GM21723 (cell line): ENCODE measurements around the gene SNX15.
"Not testable (repeated sequence)": the region's sequence is repeated elsewhere in the genome, so short reads cannot be mapped to it uniquely, and the experiment has no call there.

Experiments used
- ATAC-seq: cut with Tn5 transposase; IDR thresholded peaks from one replicate; pipeline ENCODE4 v1.9.1; 2021; ENCODE audit warnings: mild to moderate bottlenecking, moderate library complexity; ENCODE audit not compliant: unreplicated experiment

Gene SNX15

GRCh38 chr11:65014726-65015227 is 12.5 kb upstream of the SNX15 start:
- ATAC-seq, result no peak

- no peak for ATAC-seq
Measured at GRCh38 chr11:65016705-65017104, 10.5 kb upstream of the SNX15 start.

GRCh38 chr11:65017937-65018336 is 9.3 kb upstream of the SNX15 start:
- no peak for ATAC-seq

GRCh38 chr11:65019824-65020223 is 7.4 kb upstream of the SNX15 start:
- no peak for ATAC-seq

- ATAC-seq, result no peak
Measured at GRCh38 chr11:65021003-65021402, 6.2 kb upstream of the SNX15 start.

- no peak for ATAC-seq
Measured at GRCh38 chr11:65021509-65021908, 5.7 kb upstream of the SNX15 start.

- ATAC-seq, result not testable (repeated sequence)
Measured at GRCh38 chr11:65023502-65023901, 3.7 kb upstream of the SNX15 start.

- ATAC-seq, result no peak
Measured at GRCh38 chr11:65026810-65027209, 429 bp upstream of the SNX15 start.

GRCh38 chr11:65032216-65032615 is 5.0 kb downstream of the SNX15 start:
- ATAC-seq, result no peak

- no peak for ATAC-seq
Measured at GRCh38 chr11:65034423-65034822, 7.2 kb downstream of the SNX15 start.

- ATAC-seq, result no peak
Measured at GRCh38 chr11:65035579-65035978, 8.3 kb downstream of the SNX15 start.

- ATAC-seq, result no peak
Measured at GRCh38 chr11:65036931-65037330, 9.7 kb downstream of the SNX15 start.

- no peak for ATAC-seq
Measured at GRCh38 chr11:65040520-65040846, 13.2 kb downstream of the SNX15 start.

GRCh38 chr11:65040847-65041622 is 13.8 kb downstream of the SNX15 start, which contains the start of gene SAC3D1:
TSS of gene SAC3D1 (plus strand) at chr11:65041210. CDS start at chr11:65041293, 83 bp downstream.
- ATAC-seq, result peak; percentile 82

- no peak for ATAC-seq
Measured at GRCh38 chr11:65042891-65043290, 15.7 kb downstream of the SNX15 start.

GRCh38 chr11:65043881-65044501 is 16.8 kb downstream of the SNX15 start:
- no peak for ATAC-seq

- no peak for ATAC-seq
Measured at GRCh38 chr11:65045061-65045460, 17.8 kb downstream of the SNX15 start.

- no peak for ATAC-seq
Measured at GRCh38 chr11:65045728-65046127, 18.5 kb downstream of the SNX15 start.

- no peak for ATAC-seq
Measured at GRCh38 chr11:65047581-65048422, 20.6 kb downstream of the SNX15 start.

GRCh38 chr11:65051398-65051858 is 24.2 kb downstream of the SNX15 start:
- no peak for ATAC-seq

- ATAC-seq, result no peak
Measured at GRCh38 chr11:65053827-65054508, 26.7 kb downstream of the SNX15 start.
